ENCODE measurements around the gene GTF2A1L. TPM values are rescaled to one million over a fixed set of nuclear protein-coding genes. Genes with fewer than 3 reads are reported as not detected.

The GTF2A1L gene
- total RNA-seq (2021), result 0.26 TPM in 1 of 2 replicates, not detected in the other
- Bru-seq, nascent RNA, result not detected
- BruChase-seq, experiment 1, labeled RNA remaining after a 2-hour chase, result not detected
- BruChase-seq, experiment 2, labeled RNA remaining after a 6-hour chase, result not detected
- long read RNA-seq, result 0 reads

- no peak for TF ChIP-seq EZH2 (IDR thresholded peaks at IDR 0.05; ENCODE audit: borderline replicate concordance, low read depth, low read length, poor library complexity, severe bottlenecking)
- TF ChIP-seq CTCF (conservative IDR thresholded peaks at IDR 0.05; ENCODE audit: low read depth, low read length), result no peak
- no TSS peak for BruUV-seq (replicated peaks)
- ChIA-PET CTCF (no interaction called here), POLR2A (ENCODE audit: low non-redundant PET) (no interaction called here)
- no peaks in the 10 kb centered on the region for H3K4me1 ChIP-seq (ENCODE audit: insufficient read depth, low read length, poor library complexity, severe bottlenecking)
- H3K27me3 ChIP-seq (replicated peaks; ENCODE audit: insufficient read depth, low read depth, low read length, poor library complexity), result no peaks in the 10 kb centered on the region
- DNase-seq (ENCODE audit: low spot score), result no peak
- H3K36me3 ChIP-seq (ENCODE audit: insufficient read depth, low read length, poor library complexity, severe bottlenecking), result no peaks in the 10 kb centered on the region
- H3K9me3 ChIP-seq (ENCODE audit: low read depth, low read length, poor library complexity, severe bottlenecking), result no peaks in the 10 kb centered on the region
- intact Hi-C loops (cut with micrococcal nuclease; ENCODE audit: unreplicated experiment), result no loop called here
- H3K27ac ChIP-seq (ENCODE audit: low read depth, low read length, poor library complexity, severe bottlenecking), result no peak within 1 kb of the TSS
- H3K4me3 ChIP-seq (ENCODE audit: low read depth, low read length, poor library complexity, severe bottlenecking), result no peak within 1 kb of the TSS
Observed at GRCh38 chr2:48617618-48618017, at the start of gene GTF2A1L. GTF2A1L (plus strand) TSS chr2:48617856; CDS start chr2:48617875, 19 bp downstream.

- intact Hi-C loops (cut with micrococcal nuclease; ENCODE audit: unreplicated experiment), result no loop called here
- H3K27me3 ChIP-seq (replicated peaks; ENCODE audit: insufficient read depth, low read depth, low read length, poor library complexity), result no peaks in the 10 kb centered on the region
- ChIA-PET POLR2A (ENCODE audit: low non-redundant PET) (no interaction called here), CTCF (no interaction called here)
- no peaks in the 10 kb centered on the region for H3K36me3 ChIP-seq (ENCODE audit: insufficient read depth, low read length, poor library complexity, severe bottlenecking)
- no peaks in the 10 kb centered on the region for H3K4me1 ChIP-seq (ENCODE audit: insufficient read depth, low read length, poor library complexity, severe bottlenecking)
- no peak for DNase-seq (ENCODE audit: low spot score)
- no peak for TF ChIP-seq EZH2 (IDR thresholded peaks at IDR 0.05; ENCODE audit: borderline replicate concordance, low read depth, low read length, poor library complexity, severe bottlenecking)
- no peaks in the 10 kb centered on the region for H3K9me3 ChIP-seq (ENCODE audit: low read depth, low read length, poor library complexity, severe bottlenecking)
- H3K4me3 ChIP-seq (ENCODE audit: low read depth, low read length, poor library complexity, severe bottlenecking), result no peak overlapping the region
- no peak overlapping the region for H3K27ac ChIP-seq (ENCODE audit: low read depth, low read length, poor library complexity, severe bottlenecking)
- no TSS peak for BruUV-seq (replicated peaks)
Observed at GRCh38 chr2:48568547-48568946, 49.1 kb upstream of the GTF2A1L start.

GRCh38 chr2:48569433-48569832 is 48.2 kb upstream of the GTF2A1L start:
- no peaks in the 10 kb centered on the region for H3K4me1 ChIP-seq (ENCODE audit: insufficient read depth, low read length, poor library complexity, severe bottlenecking)
- H3K27ac ChIP-seq (ENCODE audit: low read depth, low read length, poor library complexity, severe bottlenecking), result no peak overlapping the region
- H3K27me3 ChIP-seq (replicated peaks; ENCODE audit: insufficient read depth, low read depth, low read length, poor library complexity), result no peaks in the 10 kb centered on the region
- no peaks in the 10 kb centered on the region for H3K36me3 ChIP-seq (ENCODE audit: insufficient read depth, low read length, poor library complexity, severe bottlenecking)
- no TSS peak for BruUV-seq (replicated peaks)
- ChIA-PET POLR2A (ENCODE audit: low non-redundant PET) (no interaction called here), CTCF (no interaction called here)
- DNase-seq (ENCODE audit: low spot score), result no peak
- TF ChIP-seq CTCF (conservative IDR thresholded peaks at IDR 0.05; ENCODE audit: low read depth, low read length), result no peak
- no peak for TF ChIP-seq EZH2 (IDR thresholded peaks at IDR 0.05; ENCODE audit: borderline replicate concordance, low read depth, low read length, poor library complexity, severe bottlenecking)
- H3K9me3 ChIP-seq (ENCODE audit: low read depth, low read length, poor library complexity, severe bottlenecking), result no peaks in the 10 kb centered on the region
- intact Hi-C loops (cut with micrococcal nuclease; ENCODE audit: unreplicated experiment), result no loop called here
- H3K4me3 ChIP-seq (ENCODE audit: low read depth, low read length, poor library complexity, severe bottlenecking), result no peak overlapping the region

- H3K27ac ChIP-seq (ENCODE audit: low read depth, low read length, poor library complexity, severe bottlenecking), result no peak overlapping the region
- no peaks in the 10 kb centered on the region for H3K27me3 ChIP-seq (replicated peaks; ENCODE audit: insufficient read depth, low read depth, low read length, poor library complexity)
- POLR2A ChIA-PET (ENCODE audit: low non-redundant PET), result no interaction called here
- H3K4me3 ChIP-seq (ENCODE audit: low read depth, low read length, poor library complexity, severe bottlenecking), result no peak overlapping the region
- CTCF ChIA-PET, result no interaction called here
- TF ChIP-seq EZH2 (IDR thresholded peaks at IDR 0.05; ENCODE audit: borderline replicate concordance, low read depth, low read length, poor library complexity, severe bottlenecking), result no peak
- no peak for TF ChIP-seq CTCF (conservative IDR thresholded peaks at IDR 0.05; ENCODE audit: low read depth, low read length)
- no peaks in the 10 kb centered on the region for H3K4me1 ChIP-seq (ENCODE audit: insufficient read depth, low read length, poor library complexity, severe bottlenecking)
- no peaks in the 10 kb centered on the region for H3K9me3 ChIP-seq (ENCODE audit: low read depth, low read length, poor library complexity, severe bottlenecking)
- no TSS peak for BruUV-seq (replicated peaks)
- intact Hi-C loops (cut with micrococcal nuclease; ENCODE audit: unreplicated experiment), result no loop called here
- H3K36me3 ChIP-seq (ENCODE audit: insufficient read depth, low read length, poor library complexity, severe bottlenecking), result no peaks in the 10 kb centered on the region
- DNase-seq (ENCODE audit: low spot score), result peak; percentile 17
Observed at GRCh38 chr2:48572816-48573215, 44.8 kb upstream of the GTF2A1L start.

Data from A673 (cell line).